Measurements from ENCODE around the gene PTPRN2.

PTPRN2 gene

DNA sequence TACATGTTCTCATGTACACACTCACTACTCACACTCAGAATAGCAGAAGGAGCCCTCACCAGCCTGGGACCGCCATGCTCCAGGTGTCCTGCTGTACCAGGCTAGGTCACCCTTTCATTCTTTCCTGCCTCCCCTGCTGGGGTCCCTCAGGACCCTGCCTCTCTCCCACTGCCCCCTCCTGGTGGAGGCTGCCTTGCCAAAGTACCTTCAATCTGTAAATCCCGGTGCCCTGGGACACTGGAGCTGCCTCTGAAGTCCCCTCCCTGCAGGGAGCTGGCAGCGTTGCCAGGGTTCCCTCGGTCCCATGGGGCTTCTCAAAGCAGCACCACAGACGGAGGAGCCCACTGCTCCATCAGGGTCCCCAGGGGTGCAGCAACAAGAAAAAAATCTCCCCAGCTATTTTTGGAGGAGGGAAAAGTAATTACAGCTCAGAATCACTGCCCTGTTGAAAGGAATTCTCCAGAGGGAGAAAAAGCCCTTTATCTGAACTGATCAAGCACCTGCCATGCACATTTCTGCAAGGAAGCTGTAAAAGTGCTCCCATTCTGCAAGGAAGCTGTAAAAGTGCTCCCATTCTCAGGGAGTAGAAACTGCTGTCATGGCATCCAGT is 259.9 kb downstream of the PTPRN2 start:
- no peak for TF ChIP-seq MYC (IDR thresholded peaks at IDR 0.05; ENCODE audit: low read depth, low read length)
- TF ChIP-seq, protein P1, sequence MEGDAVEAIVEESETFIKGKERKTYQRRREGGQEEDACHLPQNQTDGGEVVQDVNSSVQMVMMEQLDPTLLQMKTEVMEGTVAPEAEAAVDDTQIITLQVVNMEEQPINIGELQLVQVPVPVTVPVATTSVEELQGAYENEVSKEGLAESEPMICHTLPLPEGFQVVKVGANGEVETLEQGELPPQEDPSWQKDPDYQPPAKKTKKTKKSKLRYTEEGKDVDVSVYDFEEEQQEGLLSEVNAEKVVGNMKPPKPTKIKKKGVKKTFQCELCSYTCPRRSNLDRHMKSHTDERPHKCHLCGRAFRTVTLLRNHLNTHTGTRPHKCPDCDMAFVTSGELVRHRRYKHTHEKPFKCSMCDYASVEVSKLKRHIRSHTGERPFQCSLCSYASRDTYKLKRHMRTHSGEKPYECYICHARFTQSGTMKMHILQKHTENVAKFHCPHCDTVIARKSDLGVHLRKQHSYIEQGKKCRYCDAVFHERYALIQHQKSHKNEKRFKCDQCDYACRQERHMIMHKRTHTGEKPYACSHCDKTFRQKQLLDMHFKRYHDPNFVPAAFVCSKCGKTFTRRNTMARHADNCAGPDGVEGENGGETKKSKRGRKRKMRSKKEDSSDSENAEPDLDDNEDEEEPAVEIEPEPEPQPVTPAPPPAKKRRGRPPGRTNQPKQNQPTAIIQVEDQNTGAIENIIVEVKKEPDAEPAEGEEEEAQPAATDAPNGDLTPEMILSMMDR (IDR thresholded peaks at IDR 0.05; ENCODE audit: low read depth, low read length) = no peak
- TF ChIP-seq POLR2A (IDR thresholded peaks at IDR 0.05; ENCODE audit: extremely low read depth, insufficient read length) = no peak
- TF ChIP-seq, protein P2, sequence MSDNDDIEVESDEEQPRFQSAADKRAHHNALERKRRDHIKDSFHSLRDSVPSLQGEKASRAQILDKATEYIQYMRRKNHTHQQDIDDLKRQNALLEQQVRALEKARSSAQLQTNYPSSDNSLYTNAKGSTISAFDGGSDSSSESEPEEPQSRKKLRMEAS (IDR thresholded peaks at IDR 0.05; ENCODE audit: low read depth, low read length) = no peak
- no peak overlapping the region for H3K4me3 ChIP-seq (ENCODE audit: low read depth, low read length)
- DNase-seq (ENCODE audit: low read depth) = no peak

DNA sequence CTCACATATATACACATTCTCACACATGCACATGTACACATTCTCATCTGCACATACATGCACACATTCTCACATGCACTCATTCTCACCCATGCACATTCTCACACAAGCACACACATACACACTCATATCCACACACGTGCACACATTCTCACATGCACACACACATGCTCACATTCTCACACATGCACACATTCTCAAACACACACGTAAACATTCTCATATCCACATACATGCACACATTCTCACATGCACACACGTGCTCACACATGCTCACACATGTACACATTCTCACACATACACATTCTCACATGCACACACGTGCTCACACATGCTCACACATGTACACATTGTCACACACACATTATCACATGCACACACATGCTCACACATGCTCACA is 260.6 kb downstream of the PTPRN2 start:
- no peak for DNase-seq (ENCODE audit: low read depth)
- H3K4me3 ChIP-seq (ENCODE audit: low read depth, low read length) = no peak overlapping the region
- TF ChIP-seq MYC (IDR thresholded peaks at IDR 0.05; ENCODE audit: low read depth, low read length) = no peak
- TF ChIP-seq, protein P1 (IDR thresholded peaks at IDR 0.05; ENCODE audit: low read depth, low read length) = no peak
- TF ChIP-seq, protein P2 (IDR thresholded peaks at IDR 0.05; ENCODE audit: low read depth, low read length) = peak; percentile 41
- no peak for TF ChIP-seq POLR2A (IDR thresholded peaks at IDR 0.05; ENCODE audit: extremely low read depth, insufficient read length)

DNA sequence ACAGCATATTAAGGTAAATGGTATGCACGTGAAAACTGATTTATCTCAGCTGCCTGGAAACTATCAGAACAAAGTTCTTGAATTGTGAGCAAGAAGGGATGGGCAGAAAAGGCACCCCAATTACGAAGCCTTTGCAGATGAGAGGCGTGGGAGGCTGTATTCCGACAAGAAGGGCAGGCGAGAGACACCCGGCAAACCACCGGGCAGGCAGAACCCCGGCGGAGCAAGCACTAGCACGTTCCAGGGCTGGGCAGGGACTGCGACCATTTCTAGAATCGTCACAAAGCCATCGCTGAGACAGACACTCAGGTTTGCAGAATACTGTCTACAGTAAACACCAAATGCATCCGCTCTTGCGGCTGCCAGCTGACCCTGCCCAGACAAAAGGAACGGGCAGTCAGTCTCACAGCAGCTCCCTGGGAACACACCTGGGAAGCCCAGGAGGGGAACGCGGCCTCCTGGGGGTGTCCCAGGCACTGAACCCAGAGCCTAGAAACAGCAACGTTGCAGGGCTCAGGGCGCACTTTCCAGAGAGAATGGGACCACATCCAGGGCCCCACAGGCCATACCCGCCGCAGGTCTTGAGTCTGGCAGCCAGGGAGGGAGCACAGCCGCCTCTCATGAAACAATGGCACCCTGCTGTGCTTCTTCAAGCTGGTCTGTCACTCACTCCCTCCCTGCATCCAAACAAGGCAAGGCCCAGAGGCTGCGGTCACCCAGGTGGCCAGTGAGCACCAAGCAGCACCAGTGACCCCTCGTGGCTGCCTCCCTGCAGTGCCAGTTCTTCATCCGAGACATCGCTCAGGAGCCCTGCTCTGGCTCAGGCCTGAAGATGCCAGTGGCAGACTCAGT is 261.9 kb downstream of the PTPRN2 start:
- H3K4me3 ChIP-seq (ENCODE audit: low read depth, low read length) = no peak overlapping the region

DNA sequence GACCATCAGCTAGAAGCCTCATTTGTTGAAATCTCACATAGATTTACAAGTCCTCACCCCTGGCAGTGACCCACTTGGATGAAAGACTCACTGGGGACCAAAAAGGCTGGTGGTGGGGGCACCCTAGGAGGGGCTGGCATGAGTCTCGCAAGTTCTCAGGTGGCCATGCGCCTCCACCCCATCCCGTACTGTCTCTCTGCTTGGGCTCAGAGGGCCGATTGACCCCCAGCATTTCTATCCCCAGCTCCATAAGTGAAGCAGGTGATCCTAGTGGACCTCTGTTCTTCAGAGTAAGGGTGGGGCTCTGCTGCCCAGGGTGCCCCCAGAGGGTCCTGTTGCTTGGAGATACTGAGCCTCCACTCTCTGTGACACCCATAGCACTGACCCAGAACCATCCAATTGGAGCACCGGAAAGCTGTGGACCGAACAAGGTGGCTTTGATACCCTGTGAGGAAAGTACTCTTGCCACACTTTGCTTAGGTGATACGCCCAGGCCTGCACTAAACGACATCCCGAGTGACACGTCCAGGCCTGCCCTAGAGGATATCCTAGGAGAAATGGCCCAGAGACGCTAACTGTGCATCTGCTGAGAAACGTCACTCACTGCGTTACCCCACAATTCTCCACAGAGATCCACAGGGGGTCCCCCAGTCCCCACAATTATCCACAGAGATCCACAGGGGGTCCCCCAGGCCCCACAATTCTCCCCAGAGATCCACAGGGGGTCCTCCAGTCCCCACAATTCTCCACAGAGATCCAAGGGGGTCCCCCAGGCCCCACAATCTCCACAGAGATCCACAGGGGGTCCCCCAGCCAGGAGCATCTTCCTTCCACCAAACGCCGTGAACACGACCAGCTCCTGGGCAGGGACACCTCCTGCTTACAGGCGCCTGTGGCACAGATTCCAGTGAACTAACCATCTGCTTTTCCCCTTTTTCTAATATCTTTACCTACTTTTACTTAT is 262.9 kb downstream of the PTPRN2 start:
- no peak overlapping the region for H3K4me3 ChIP-seq (ENCODE audit: low read depth, low read length)
- TF ChIP-seq MYC (IDR thresholded peaks at IDR 0.05; ENCODE audit: low read depth, low read length) (no peak), POLR2A (IDR thresholded peaks at IDR 0.05; ENCODE audit: extremely low read depth, insufficient read length) (no peak)
- TF ChIP-seq, protein P1 (IDR thresholded peaks at IDR 0.05; ENCODE audit: low read depth, low read length) = no peak
- TF ChIP-seq, protein P2 (IDR thresholded peaks at IDR 0.05; ENCODE audit: low read depth, low read length) = no peak
- no peak for DNase-seq (ENCODE audit: low read depth)

More for the DNA sequence above, 261.9 kb downstream of the PTPRN2 start:
- no peak for TF ChIP-seq MYC (IDR thresholded peaks at IDR 0.05; ENCODE audit: low read depth, low read length)
- TF ChIP-seq, protein P2 (IDR thresholded peaks at IDR 0.05; ENCODE audit: low read depth, low read length) = no peak
- TF ChIP-seq, protein P1 (IDR thresholded peaks at IDR 0.05; ENCODE audit: low read depth, low read length) = no peak
- TF ChIP-seq POLR2A (IDR thresholded peaks at IDR 0.05; ENCODE audit: extremely low read depth, insufficient read length) = no peak
- no peak for DNase-seq (ENCODE audit: low read depth)

DNA sequence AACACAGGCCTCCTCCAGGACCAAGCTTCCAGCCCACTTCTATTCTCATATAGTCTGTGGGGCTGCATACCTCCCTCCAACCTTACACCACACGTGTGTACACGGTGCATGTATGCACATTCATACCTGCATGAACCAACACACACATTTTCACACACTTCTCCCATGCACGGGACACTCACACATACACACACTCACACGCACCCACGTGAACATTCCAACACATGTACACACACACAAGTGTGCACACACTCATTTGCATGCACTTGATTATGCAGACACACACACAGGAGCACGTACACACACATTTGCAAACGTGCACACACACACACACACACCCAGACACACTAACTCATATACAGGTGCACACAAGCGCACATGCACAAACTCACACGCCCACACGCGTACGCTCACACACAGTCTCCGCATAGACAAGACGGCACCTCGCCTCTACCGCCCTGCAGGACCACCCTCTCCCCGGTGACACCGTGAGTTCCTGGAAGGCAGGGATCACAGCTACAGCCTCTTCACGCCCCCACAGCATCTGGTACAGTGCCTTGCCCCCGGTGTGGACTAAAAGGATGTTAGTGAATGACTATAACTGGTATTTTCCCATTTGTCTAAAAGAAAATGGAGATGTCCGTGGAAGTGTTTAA is 263.8 kb downstream of the PTPRN2 start:
- no peak for DNase-seq (ENCODE audit: low read depth)
- H3K4me3 ChIP-seq (ENCODE audit: low read depth, low read length) = no peak overlapping the region
- TF ChIP-seq POLR2A (IDR thresholded peaks at IDR 0.05; ENCODE audit: extremely low read depth, insufficient read length) = no peak
